Activated naive CD4-positive, alpha-beta T cell (primary cell): ENCODE data around the gene CST11.

Experiments used
- DNase-seq, 4 experiments: peaks; one replicate each; lab custom pipeline; 2025; lab: John Stamatoyannopoulos, UW

Gene CST11

GRCh38 chr20:23453549-23454543 lies 1.2 kb upstream of the CST11 start:
- DNase-seq: no peak

GRCh38 chr20:23451956-23452487 lies 654 bp downstream of the CST11 start:
- DNase-seq: no peak

- no peak for DNase-seq
Measured at GRCh38 chr20:23450877-23451276, 1.8 kb downstream of the CST11 start.

GRCh38 chr20:23449421-23449820 lies 3.3 kb downstream of the CST11 start:
- no peak for DNase-seq

GRCh38 chr20:23448167-23448566 lies 4.5 kb downstream of the CST11 start:
- DNase-seq: no peak

- no peak for DNase-seq
Measured at GRCh38 chr20:23446505-23446904, 6.2 kb downstream of the CST11 start.

- no peak for DNase-seq
Measured at GRCh38 chr20:23445596-23446217, 7.0 kb downstream of the CST11 start.

- no peak for DNase-seq
Measured at GRCh38 chr20:23444859-23445258, 7.8 kb downstream of the CST11 start.

GRCh38 chr20:23442436-23442835 lies 10.2 kb downstream of the CST11 start:
- no peak for DNase-seq

- DNase-seq: peak; percentile 4 to 20 (median 10)
Measured at GRCh38 chr20:23441850-23442313, 10.8 kb downstream of the CST11 start.

- no peak for DNase-seq
Measured at GRCh38 chr20:23440004-23440403, 12.7 kb downstream of the CST11 start.

- DNase-seq: no peak
Measured at GRCh38 chr20:23438661-23439060, 14.0 kb downstream of the CST11 start.

- DNase-seq: no peak
Measured at GRCh38 chr20:23437126-23437899, 15.4 kb downstream of the CST11 start.

GRCh38 chr20:23436681-23437080 lies 16.0 kb downstream of the CST11 start:
- no peak for DNase-seq

GRCh38 chr20:23435626-23436539 lies 16.8 kb downstream of the CST11 start:
- no peak for DNase-seq

- no peak for DNase-seq
Measured at GRCh38 chr20:23434521-23435313, 18.0 kb downstream of the CST11 start.

GRCh38 chr20:23433628-23434027 lies 19.0 kb downstream of the CST11 start:
- DNase-seq: no peak

GRCh38 chr20:23425129-23425528 lies 27.5 kb downstream of the CST11 start:
- no peak for DNase-seq

- peak; percentile 72 to 90 (median 81) for DNase-seq
Measured at GRCh38 chr20:23420943-23421931, 31.4 kb downstream of the CST11 start, which contains the start of gene NAPB. TSS of gene NAPB (minus strand) at chr20:23421488. CDS start at chr20:23421402, 86 bp downstream.
